ENCODE measurements around the gene ADH5. TPM values are rescaled to one million over a fixed set of nuclear protein-coding genes. Genes with fewer than 3 reads are reported as not detected.
"Not testable (repeated sequence)": the region's sequence is repeated elsewhere in the genome, so short reads cannot be mapped to it uniquely, and the experiment has no call there.

The ADH5 gene
- total RNA-seq, 2 donors from 2014 or later = 39.5 to 45.9 TPM

DNA sequence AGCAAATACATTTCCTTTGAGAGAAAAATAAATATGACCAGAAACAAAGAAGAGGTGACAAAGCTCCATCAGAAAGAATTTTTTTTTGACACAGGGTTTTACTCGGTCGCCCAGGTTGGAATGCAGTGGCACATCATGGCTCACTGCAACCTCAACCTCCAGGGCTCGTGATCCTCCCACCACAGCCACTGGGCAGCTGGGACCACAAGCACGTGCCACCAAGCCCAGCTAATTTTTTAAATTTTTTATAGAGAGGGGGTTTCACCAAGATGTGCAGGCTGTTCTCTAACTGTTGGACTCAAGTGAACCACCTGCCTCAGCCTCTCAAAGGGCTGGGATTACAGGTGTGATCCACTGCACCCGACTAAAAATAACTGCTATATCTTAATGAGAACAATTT is 10.3 kb downstream of the ADH5 start:
- Mint-ChIP-seq H3K36me3 (ENCODE audit: low read depth) (peaks cover 6% of the 10 kb centered on the region), H3K4me3 (no peak overlapping the region), H3K4me1 (peaks cover 12% of the 10 kb centered on the region), H3K27me3 (no peaks in the 10 kb centered on the region), H3K27ac (no peak overlapping the region)
- H3K9me3 ChIP-seq (ENCODE audit: control insufficient read depth, low read length, poor library complexity, severe bottlenecking) = no peaks in the 10 kb centered on the region
- no peak for ATAC-seq
- no peak for DNase-seq

DNA sequence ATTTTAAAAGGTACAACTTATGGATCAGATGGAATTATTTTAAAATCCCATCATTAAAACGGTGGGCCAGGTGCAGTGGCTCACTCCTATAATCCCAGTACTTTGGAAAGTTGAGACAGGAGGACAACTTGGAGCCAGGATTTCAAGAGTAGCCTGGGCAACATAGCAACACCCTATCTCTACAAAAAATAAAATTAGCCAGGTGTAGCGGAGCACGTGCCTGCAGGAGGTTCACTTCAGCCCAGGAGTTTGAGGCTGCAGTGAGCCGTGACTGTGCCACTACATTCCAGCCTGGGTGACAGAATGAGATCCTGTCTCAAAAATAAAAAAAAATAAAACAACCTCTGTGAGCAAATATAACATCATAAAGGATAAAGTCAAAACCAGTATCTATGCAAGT is 11.4 kb downstream of the ADH5 start:
- ATAC-seq (no peak), DNase-seq (no peak)
- no peak overlapping the region for H3K4me3 Mint-ChIP-seq
- H3K27me3 Mint-ChIP-seq = no peaks in the 10 kb centered on the region
- no peaks in the 10 kb centered on the region for H3K9me3 ChIP-seq (ENCODE audit: control insufficient read depth, low read length, poor library complexity, severe bottlenecking)
- H3K4me1 Mint-ChIP-seq = peaks cover 12% of the 10 kb centered on the region
- H3K36me3 Mint-ChIP-seq (ENCODE audit: low read depth) = peaks cover 6% of the 10 kb centered on the region
- H3K27ac Mint-ChIP-seq = peak overlapping the region; percentile 45

DNA sequence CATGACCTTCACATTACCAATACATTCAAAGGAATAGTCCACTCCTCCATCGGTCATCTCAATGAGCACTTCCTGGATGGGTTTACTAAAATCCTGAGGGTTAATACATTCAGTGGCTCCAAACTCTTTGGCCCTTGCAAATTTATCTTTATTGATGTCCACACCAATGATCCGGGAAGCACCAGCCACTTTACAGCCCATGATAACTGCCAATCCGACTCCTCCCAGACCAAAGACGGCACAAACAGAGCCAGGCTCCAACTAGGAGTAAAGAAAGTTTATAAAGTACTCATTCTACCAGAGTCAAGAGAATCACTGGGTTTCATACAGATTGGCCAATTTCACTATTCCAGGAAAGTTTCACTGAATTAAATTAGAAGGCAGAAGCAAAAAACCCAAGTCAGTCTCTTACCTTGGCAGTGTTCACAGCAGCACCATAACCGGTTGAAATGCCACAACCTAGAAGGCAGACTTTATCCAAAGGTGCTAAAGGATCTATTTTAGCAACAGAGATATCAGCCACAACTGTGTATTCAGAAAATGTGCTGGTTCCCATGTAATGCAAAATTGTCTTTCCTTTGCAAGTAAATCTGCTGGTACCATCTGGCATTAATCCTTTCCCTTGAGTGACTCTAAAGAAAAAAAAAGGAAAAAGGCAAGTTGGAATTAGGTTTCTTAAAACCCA is 12.2 kb downstream of the ADH5 start:
- H3K4me3 Mint-ChIP-seq = no peak overlapping the region
- no peaks in the 10 kb centered on the region for H3K9me3 ChIP-seq (ENCODE audit: control insufficient read depth, low read length, poor library complexity, severe bottlenecking)
- H3K4me1 Mint-ChIP-seq = peaks cover 12% of the 10 kb centered on the region
- peaks cover 6% of the 10 kb centered on the region for H3K36me3 Mint-ChIP-seq (ENCODE audit: low read depth)
- no peaks in the 10 kb centered on the region for H3K27me3 Mint-ChIP-seq
- DNase-seq (no peak), ATAC-seq (no peak)
- no peak overlapping the region for H3K27ac Mint-ChIP-seq

DNA sequence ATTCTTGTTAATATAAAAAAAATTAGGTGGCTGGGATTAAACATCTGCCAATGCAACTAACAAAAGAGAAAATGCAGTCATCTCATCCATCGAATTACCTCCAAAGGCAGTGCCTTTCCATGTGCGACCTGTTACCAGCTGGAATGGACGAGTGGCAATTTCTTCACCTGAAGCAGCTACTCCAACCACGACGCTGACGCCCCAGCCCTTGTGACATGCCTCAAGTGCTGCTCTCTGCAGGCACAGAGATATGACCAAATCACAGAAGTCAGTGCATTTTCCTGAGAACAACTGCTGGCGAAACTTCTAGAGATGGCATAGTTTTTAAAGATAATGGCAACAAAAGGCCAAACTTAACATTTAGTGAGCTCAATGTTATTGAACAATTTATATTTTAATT is 13.8 kb downstream of the ADH5 start:
- Mint-ChIP-seq H3K4me3 (no peak overlapping the region), H3K36me3 (ENCODE audit: low read depth) (peaks cover 2% of the 10 kb centered on the region), H3K27ac (no peak overlapping the region), H3K27me3 (no peaks in the 10 kb centered on the region), H3K4me1 (peaks cover 10% of the 10 kb centered on the region)
- DNase-seq (no peak), ATAC-seq (no peak)
- no peaks in the 10 kb centered on the region for H3K9me3 ChIP-seq (ENCODE audit: control insufficient read depth, low read length, poor library complexity, severe bottlenecking)

DNA sequence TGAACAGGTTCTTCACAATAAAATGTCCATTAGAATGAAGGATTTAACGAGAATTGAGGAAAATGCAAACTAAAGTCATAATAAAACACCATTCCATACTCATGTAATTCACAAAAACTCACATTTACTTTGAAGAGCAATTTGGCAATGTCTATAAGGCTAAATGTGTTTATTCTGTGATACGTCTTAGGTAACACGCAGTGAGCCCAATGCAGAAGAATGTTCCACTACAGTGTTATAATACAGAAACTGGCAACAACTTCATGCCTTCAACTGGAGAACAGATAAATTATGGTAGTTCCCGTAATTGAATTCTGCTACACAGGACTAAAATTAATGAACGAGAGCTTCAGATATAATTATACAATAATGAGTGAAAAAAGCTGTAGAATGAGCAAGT is 17.4 kb downstream of the ADH5 start:
- H3K4me1 Mint-ChIP-seq = peaks cover 2% of the 10 kb centered on the region
- peak overlapping the region; percentile 9 for H3K27ac Mint-ChIP-seq
- H3K4me3 Mint-ChIP-seq = no peak overlapping the region
- ATAC-seq (no peak), DNase-seq (no peak)
- H3K27me3 Mint-ChIP-seq = no peaks in the 10 kb centered on the region
- H3K9me3 ChIP-seq (ENCODE audit: control insufficient read depth, low read length, poor library complexity, severe bottlenecking) = no peaks in the 10 kb centered on the region
- peaks cover 2% of the 10 kb centered on the region for H3K36me3 Mint-ChIP-seq (ENCODE audit: low read depth)

DNA sequence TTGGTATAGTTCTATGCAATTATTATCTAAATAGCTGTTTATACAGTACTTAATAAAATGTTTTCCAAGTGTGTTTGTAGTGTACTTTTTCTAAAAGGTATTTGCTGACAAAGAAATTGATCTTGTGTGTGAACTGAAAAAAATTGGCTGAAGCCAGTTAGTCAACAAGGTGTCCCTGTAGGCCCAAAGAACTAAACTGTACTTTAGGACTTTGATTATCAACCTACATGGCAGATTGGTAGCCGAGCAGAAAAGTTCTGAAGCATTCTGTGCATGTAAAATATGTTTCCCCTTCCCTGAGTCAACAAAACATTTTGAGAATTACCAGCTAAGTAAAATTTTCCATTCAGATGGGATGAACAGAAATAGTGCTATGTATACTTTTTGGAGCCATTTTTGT is 21.0 kb downstream of the ADH5 start:
- no peaks in the 10 kb centered on the region for H3K9me3 ChIP-seq (ENCODE audit: control insufficient read depth, low read length, poor library complexity, severe bottlenecking)
- no peak for DNase-seq
- Mint-ChIP-seq H3K27ac (no peak overlapping the region), H3K27me3 (no peaks in the 10 kb centered on the region), H3K36me3 (ENCODE audit: low read depth) (no peaks in the 10 kb centered on the region), H3K4me1 (no peaks in the 10 kb centered on the region), H3K4me3 (no peak overlapping the region)
- no peak for ATAC-seq

DNA sequence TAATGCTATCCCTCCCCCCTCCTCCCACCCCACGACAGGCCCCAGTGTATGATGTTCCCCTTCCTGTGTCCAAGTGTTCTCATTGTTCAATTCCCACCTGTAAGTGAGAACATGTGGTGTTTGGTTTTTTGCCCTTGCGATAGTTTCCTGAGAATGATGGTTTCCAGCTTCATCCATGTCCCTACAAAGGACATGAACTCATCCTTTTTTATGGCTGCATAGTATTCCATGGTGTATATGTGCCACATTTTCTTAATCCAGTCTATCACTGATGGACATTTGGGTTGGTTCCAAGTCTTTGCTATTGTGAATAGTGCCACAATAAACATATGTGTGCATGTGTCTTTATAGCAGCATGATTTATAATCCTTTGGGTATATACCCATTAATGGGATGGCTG is 23.1 kb downstream of the ADH5 start:
- not testable (repeated sequence) for H3K4me1 Mint-ChIP-seq; DNase-seq; H3K4me3 Mint-ChIP-seq; H3K36me3 Mint-ChIP-seq (ENCODE audit: low read depth); ATAC-seq; H3K27me3 Mint-ChIP-seq; H3K9me3 ChIP-seq (ENCODE audit: control insufficient read depth, low read length, poor library complexity, severe bottlenecking); H3K27ac Mint-ChIP-seq

DNA sequence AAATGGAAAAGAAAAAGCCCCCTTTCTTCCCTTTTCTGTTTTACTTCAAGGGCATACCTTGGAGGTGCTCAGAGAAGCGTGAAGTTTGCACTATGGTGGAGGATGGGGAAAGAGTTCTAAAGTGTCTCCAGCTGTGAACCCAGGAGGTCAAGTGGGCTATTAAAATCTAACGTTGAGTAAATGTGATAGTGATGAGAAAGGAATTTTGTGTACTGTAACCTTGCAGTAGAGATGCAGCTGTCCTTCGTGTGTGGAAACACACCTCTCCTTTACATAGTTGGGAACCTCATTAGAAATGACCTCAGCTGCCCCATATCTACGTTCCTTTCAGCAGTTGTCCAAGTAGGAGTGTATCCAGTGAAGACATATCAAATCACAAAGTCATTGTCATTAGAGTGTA is 26.5 kb downstream of the ADH5 start:
- Mint-ChIP-seq H3K4me1 (no peaks in the 10 kb centered on the region), H3K4me3 (no peak overlapping the region), H3K27ac (no peak overlapping the region), H3K27me3 (no peaks in the 10 kb centered on the region), H3K36me3 (ENCODE audit: low read depth) (peaks cover 8% of the 10 kb centered on the region)
- DNase-seq (no peak), ATAC-seq (no peak)
- H3K9me3 ChIP-seq (ENCODE audit: control insufficient read depth, low read length, poor library complexity, severe bottlenecking) = no peaks in the 10 kb centered on the region

DNA sequence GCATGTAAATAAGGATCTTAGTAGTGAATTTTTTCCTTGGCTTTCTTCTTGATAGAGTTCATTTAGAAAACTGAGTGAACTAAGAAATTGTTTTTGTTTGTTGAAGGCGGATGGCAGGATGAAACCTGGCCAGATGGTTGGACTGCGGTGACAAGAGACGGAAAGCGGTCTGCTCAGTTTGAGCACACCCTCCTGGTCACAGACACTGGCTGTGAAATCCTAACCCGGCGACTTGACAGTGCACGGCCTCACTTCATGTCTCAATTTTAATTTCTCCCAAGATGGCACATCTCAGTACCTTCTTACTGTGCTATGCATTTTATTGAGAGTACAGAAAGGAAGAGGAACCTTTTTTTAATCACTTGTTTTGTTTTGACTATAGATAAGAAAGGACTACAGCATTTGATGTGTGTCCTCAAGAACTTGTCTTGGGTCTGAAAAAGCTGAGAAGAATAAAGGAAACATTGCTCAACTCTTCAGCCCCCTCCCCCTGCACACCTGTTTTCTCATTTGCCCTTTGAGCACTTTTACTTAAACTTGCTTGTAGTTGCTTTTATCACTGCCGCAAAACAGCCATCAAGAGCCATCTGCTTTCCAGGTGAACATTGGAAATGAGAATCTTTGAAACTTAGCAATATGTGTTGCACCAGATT is 27.4 kb downstream of the ADH5 start:
- Mint-ChIP-seq H3K4me3 (no peak overlapping the region), H3K27me3 (no peaks in the 10 kb centered on the region), H3K4me1 (peaks cover 1% of the 10 kb centered on the region), H3K36me3 (ENCODE audit: low read depth) (peaks cover 8% of the 10 kb centered on the region), H3K27ac (peak overlapping the region; percentile 86)
- H3K9me3 ChIP-seq (ENCODE audit: control insufficient read depth, low read length, poor library complexity, severe bottlenecking) = no peaks in the 10 kb centered on the region
- DNase-seq (no peak), ATAC-seq (no peak)

DNA sequence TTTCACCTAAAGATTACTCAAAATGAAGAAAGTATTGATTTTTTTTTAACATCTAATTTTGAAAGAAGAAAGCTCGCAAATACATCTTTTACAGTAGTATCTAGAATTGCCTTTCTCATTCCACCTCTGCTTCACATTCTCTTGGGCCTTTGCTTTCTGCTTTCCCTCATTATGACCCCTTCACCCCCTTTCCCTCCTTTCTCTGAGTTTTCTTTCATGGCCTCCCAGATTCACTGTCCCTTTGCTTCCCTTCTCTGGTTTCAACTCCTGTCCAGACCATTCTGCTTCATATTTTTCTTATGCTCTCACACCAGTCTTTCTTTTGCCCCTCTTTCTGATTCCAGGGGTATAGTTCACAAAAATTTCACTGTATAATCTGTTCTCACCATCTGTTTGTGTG is 29.0 kb downstream of the ADH5 start:
- ATAC-seq = no peak
- H3K9me3 ChIP-seq (ENCODE audit: control insufficient read depth, low read length, poor library complexity, severe bottlenecking) = no peaks in the 10 kb centered on the region
- H3K27me3 Mint-ChIP-seq = no peaks in the 10 kb centered on the region
- H3K27ac Mint-ChIP-seq = no peak overlapping the region
- H3K4me1 Mint-ChIP-seq = peaks cover 7% of the 10 kb centered on the region
- H3K36me3 Mint-ChIP-seq (ENCODE audit: low read depth) = peaks cover 8% of the 10 kb centered on the region
- DNase-seq = no peak
- H3K4me3 Mint-ChIP-seq = no peak overlapping the region

DNA sequence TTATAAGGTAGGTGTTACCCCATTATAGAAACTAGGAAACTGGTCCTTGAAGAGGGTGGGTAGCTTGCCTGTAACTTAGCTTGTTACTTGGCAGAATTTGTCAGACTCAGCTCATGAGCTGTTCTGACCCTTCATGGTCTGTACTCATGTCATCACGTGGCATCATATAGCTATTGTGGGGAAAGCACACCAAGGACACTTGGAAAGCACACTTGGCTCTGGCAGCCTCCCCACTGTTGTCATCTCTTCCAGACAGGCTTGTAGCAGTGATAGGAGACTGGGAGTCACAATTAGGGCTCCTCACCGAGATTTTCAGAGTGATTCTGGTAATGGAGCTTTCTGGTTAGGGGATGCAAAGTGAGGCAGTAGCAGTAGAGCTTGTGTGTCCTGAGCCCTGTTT is 30.4 kb downstream of the ADH5 start:
- H3K4me1 Mint-ChIP-seq = peaks cover 14% of the 10 kb centered on the region
- H3K27me3 Mint-ChIP-seq = no peaks in the 10 kb centered on the region
- H3K9me3 ChIP-seq (ENCODE audit: control insufficient read depth, low read length, poor library complexity, severe bottlenecking) = no peaks in the 10 kb centered on the region
- peak overlapping the region; percentile 74 for H3K27ac Mint-ChIP-seq
- H3K36me3 Mint-ChIP-seq (ENCODE audit: low read depth) = peaks cover 8% of the 10 kb centered on the region
- ATAC-seq (no peak), DNase-seq (no peak)
- no peak overlapping the region for H3K4me3 Mint-ChIP-seq

DNA sequence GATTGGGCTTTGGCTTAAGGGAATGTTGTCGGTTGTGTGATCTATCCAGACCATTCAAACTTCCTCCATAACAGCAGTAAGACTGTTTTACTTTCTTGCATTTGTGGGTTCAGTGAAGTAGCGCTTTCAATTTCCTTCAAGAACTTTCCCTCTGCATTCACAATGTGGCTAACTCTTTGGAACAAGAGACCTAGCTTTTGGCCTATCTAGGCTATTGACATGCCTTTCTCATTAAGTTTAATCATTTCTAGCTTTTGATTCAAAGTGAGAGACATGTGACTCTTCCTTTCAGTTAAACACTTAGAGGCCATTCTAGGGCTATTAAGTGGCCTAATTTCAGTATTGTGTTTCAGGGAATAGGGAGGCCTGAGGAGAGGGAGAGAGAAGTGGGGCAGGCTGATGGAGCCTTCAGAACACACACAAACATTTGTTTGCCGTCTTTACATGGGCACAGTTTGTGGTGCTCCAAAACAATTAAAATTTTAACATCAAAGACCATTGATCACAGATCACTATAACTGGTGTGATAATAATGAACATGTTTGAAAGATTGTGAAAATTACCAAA is 34.1 kb downstream of the ADH5 start:
- Mint-ChIP-seq H3K27me3 (no peaks in the 10 kb centered on the region), H3K36me3 (ENCODE audit: low read depth) (peaks cover 11% of the 10 kb centered on the region), H3K4me1 (peaks cover 30% of the 10 kb centered on the region), H3K27ac (peak overlapping the region; percentile 34), H3K4me3 (peak overlapping the region; percentile 28)
- DNase-seq = no peak
- H3K9me3 ChIP-seq (ENCODE audit: control insufficient read depth, low read length, poor library complexity, severe bottlenecking) = no peaks in the 10 kb centered on the region
- ATAC-seq = no peak

DNA sequence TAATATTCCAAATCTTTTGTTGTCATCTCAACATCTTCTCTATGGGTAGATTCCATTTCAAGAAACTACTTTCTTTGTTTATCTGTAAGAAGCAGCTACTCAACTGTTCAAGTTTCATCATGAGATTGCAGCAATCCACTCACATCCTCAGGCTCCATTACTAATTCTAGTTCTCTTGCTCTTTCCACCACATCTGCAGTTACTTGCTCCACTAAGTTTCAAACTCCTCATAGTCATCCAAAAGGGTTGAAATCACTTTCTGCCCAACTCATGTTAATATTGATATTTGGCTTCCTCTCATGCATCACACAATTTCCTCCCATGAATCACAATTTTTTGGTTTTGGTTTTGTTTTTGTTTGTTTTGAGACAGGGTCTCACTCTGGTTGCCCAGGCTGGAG is 35.7 kb downstream of the ADH5 start:
- no peak for DNase-seq
- no peak for ATAC-seq
- peaks cover 9% of the 10 kb centered on the region for H3K36me3 Mint-ChIP-seq (ENCODE audit: low read depth)
- no peak overlapping the region for H3K4me3 Mint-ChIP-seq
- H3K4me1 Mint-ChIP-seq = peaks cover 30% of the 10 kb centered on the region
- H3K27me3 Mint-ChIP-seq = no peaks in the 10 kb centered on the region
- no peaks in the 10 kb centered on the region for H3K9me3 ChIP-seq (ENCODE audit: control insufficient read depth, low read length, poor library complexity, severe bottlenecking)
- peak overlapping the region; percentile 77 for H3K27ac Mint-ChIP-seq

DNA sequence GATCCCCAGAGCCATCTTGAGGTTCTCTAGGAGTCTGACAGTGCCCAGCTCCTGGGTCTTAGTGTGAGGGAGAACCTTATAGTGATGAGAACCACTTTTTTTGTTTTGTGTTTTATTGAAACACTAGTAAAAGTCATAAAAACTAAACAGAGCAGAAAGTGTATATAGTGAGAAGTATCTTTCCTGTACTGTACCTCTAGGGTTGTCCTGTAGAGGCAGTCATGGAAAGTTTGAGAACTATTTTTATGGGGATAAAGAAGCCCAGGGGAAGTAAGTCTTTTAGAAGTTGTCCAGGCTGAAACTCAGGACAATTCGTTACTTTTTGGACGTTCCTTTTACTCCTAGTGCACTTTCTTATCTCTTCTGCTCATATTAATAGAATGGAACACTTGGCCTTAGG is 40.9 kb downstream of the ADH5 start:
- DNase-seq = no peak
- Mint-ChIP-seq H3K4me1 (peaks cover 24% of the 10 kb centered on the region), H3K36me3 (ENCODE audit: low read depth) (peaks cover 9% of the 10 kb centered on the region), H3K27me3 (no peaks in the 10 kb centered on the region), H3K4me3 (no peak overlapping the region), H3K27ac (peak overlapping the region; percentile 90)
- no peak for ATAC-seq
- no peaks in the 10 kb centered on the region for H3K9me3 ChIP-seq (ENCODE audit: control insufficient read depth, low read length, poor library complexity, severe bottlenecking)
